Measurements from ENCODE around the gene KCNIP1.

The KCNIP1 gene

GRCh38 chr5:170651604-170652277, 147.9 kb downstream of the KCNIP1 start:
- no peak for DNase-seq

- no peak for DNase-seq
Observed at GRCh38 chr5:170655476-170655875, 151.7 kb downstream of the KCNIP1 start.

- DNase-seq, result no peak
Observed at GRCh38 chr5:170655920-170656319, 152.1 kb downstream of the KCNIP1 start.

GRCh38 chr5:170656346-170656745, 152.5 kb downstream of the KCNIP1 start:
- no peak for DNase-seq

- no peak for DNase-seq
Observed at GRCh38 chr5:170660531-170660930, 156.7 kb downstream of the KCNIP1 start.

GRCh38 chr5:170662966-170663365, 159.1 kb downstream of the KCNIP1 start:
- DNase-seq, result no peak

GRCh38 chr5:170678811-170679210, 175.0 kb downstream of the KCNIP1 start:
- DNase-seq, result no peak

- DNase-seq, result peak; percentile 60
Observed at GRCh38 chr5:170681013-170681433, 177.2 kb downstream of the KCNIP1 start.

- DNase-seq, result no peak
Observed at GRCh38 chr5:170691657-170692056, 187.8 kb downstream of the KCNIP1 start.

- no peak for DNase-seq
Observed at GRCh38 chr5:170693701-170694100, 189.9 kb downstream of the KCNIP1 start.

- no peak for DNase-seq
Observed at GRCh38 chr5:170694911-170695310, 191.1 kb downstream of the KCNIP1 start.

GRCh38 chr5:170697031-170697430, 193.2 kb downstream of the KCNIP1 start:
- DNase-seq, result no peak

- DNase-seq, result no peak
Observed at GRCh38 chr5:170700503-170700902, 196.7 kb downstream of the KCNIP1 start.

- DNase-seq, result no peak
Observed at GRCh38 chr5:170701334-170701733, 197.5 kb downstream of the KCNIP1 start.

GRCh38 chr5:170704417-170705192, 200.8 kb downstream of the KCNIP1 start:
- DNase-seq, result no peak

- no peak for DNase-seq
Observed at GRCh38 chr5:170709640-170710039, 205.8 kb downstream of the KCNIP1 start.

GRCh38 chr5:170711300-170711699, 207.5 kb downstream of the KCNIP1 start:
- DNase-seq, result no peak

GRCh38 chr5:170715141-170715540, 211.3 kb downstream of the KCNIP1 start:
- no peak for DNase-seq

GRCh38 chr5:170716396-170716795, 212.6 kb downstream of the KCNIP1 start:
- DNase-seq, result no peak

GRCh38 chr5:170719551-170719950, 215.7 kb downstream of the KCNIP1 start:
- no peak for DNase-seq

- no peak for DNase-seq
Observed at GRCh38 chr5:170720179-170720578, 216.4 kb downstream of the KCNIP1 start.

GRCh38 chr5:170720984-170721383, 217.2 kb downstream of the KCNIP1 start:
- DNase-seq, result no peak

GRCh38 chr5:170721681-170722080, 217.9 kb downstream of the KCNIP1 start:
- no peak for DNase-seq

- no peak for DNase-seq
Observed at GRCh38 chr5:170722316-170722715, 218.5 kb downstream of the KCNIP1 start.

- no peak for DNase-seq
Observed at GRCh38 chr5:170731052-170731451, 227.2 kb downstream of the KCNIP1 start.

Measured in activated CD8-positive, alpha-beta memory T cell treated with anti-CD3 and anti-CD28 coated beads, Interleukin-2, amount 50 U/mL, for 48 hours (primary cell).